ENCODE data around the gene AMIGO3. TPM values are rescaled to one million over a fixed set of nuclear protein-coding genes. Genes with fewer than 3 reads are reported as not detected.
A peak's percentile ranks its signal among the peaks of the same experiment; 100 is the strongest.

AMIGO3 gene
- total and polyA plus RNA-seq, 2 experiments from 2014 or later: 2.9 to 10.4 TPM

- Histone ChIP-seq H3K4me1 (ENCODE audit: insufficient read depth) (peaks cover 15% of the 10 kb centered on the region), H3K36me3 (ENCODE audit: insufficient read depth) (no peaks in the 10 kb centered on the region), H2AFZ (no peak overlapping the region), H3F3A (replicated peaks; ENCODE audit: low read depth) (no peaks in the 10 kb centered on the region), H3K27ac (ENCODE audit: low read depth) (peak overlapping the region; percentile 69; the same call in 1 of the 2 replicates), H4K20me1 (replicated peaks; ENCODE audit: insufficient read depth) (peaks cover 14% of the 10 kb centered on the region; the same call in 1 of the 2 replicates), H3K9me2 (ENCODE audit: insufficient read depth) (no peaks in the 10 kb centered on the region), H3K4me2 (no peak overlapping the region), H3K27me3 (ENCODE audit: insufficient read depth) (no peaks in the 10 kb centered on the region), H3K79me2 (replicated peaks; ENCODE audit: insufficient read depth) (peaks cover 11% of the 10 kb centered on the region), H3K4me3 (no peak overlapping the region)
- peaks cover 8% of the 10 kb centered on the region for H3K36me3 Mint-ChIP-seq (ENCODE audit: low read depth)
- peaks cover 11% of the 10 kb centered on the region for H3K27me3 Mint-ChIP-seq (ENCODE audit: insufficient read depth, low read depth, poor library complexity)
- TF ChIP-seq NANOG (IDR thresholded peaks at IDR 0.05; ENCODE audit: borderline replicate concordance) (no peak), JUNB (IDR thresholded peaks at IDR 0.05; ENCODE audit: unreplicated experiment) (no peak), ZNF114 (CRISPR knock-in tag; IDR thresholded peaks at IDR 0.05) (no peak), POLR2AphosphoS5 (IDR thresholded peaks at IDR 0.05; ENCODE audit: low read depth) (no peak), REST (IDR thresholded peaks at IDR 0.05; ENCODE audit: unreplicated experiment) (no peak), STAT1 (IDR thresholded peaks at IDR 0.05; ENCODE audit: unreplicated experiment) (no peak), CTCF (conservative IDR thresholded peaks at IDR 0.05; ENCODE audit: low read depth in 2 of 2) (no peak), ZNF331 (CRISPR knock-in tag; IDR thresholded peaks at IDR 0.05; ENCODE audit: low read depth) (no peak), ETS1 (IDR thresholded peaks at IDR 0.05) (no peak), EZH2phosphoT487 (IDR thresholded peaks at IDR 0.05; ENCODE audit: unreplicated experiment) (no peak), EZH2 (IDR thresholded peaks at IDR 0.05; ENCODE audit: low read depth, unreplicated experiment) (no peak), CREB1 (CRISPR knock-in tag; IDR thresholded peaks at IDR 0.05; ENCODE audit: low read depth) (no peak), ZNF462 (CRISPR knock-in tag; IDR thresholded peaks at IDR 0.05) (no peak)
- peaks cover 42% of the 10 kb centered on the region for H3K4me1 Mint-ChIP-seq
- H3K27ac Mint-ChIP-seq: peak overlapping the region; percentile 36; the same call in 1 of the 2 replicates
- DNase-seq (ENCODE audit: low spot score): no peak
- no peak overlapping the region; the same call in 2 of the 3 replicates for H3K4me3 Mint-ChIP-seq
- no peak for ATAC-seq
- no peaks in the 10 kb centered on the region for H3K9me3 Mint-ChIP-seq
These were observed 48.6 kb downstream of the AMIGO3 start for GRCh38 chr3:49670940-49671290.
